AG04449 (cell line): ENCODE measurements around the gene LMTK3.

Experiments
- CTCF ChIA-PET: fragments of 350-600 bp; formaldehyde crosslinking; extraction: SDS; loops from one replicate; lab custom pipeline; 2021; ENCODE audit warnings: antibody characterized with exemption; lab: Yijun Ruan, JAX
- POLR2A ChIA-PET: fragments of 400-600, 350-600 bp; formaldehyde crosslinking; extraction: SDS; loops from one replicate; lab custom pipeline; 2020; ENCODE audit warnings: antibody characterized with exemption, inconsistent platforms; lab: Yijun Ruan, JAX
- DNase-seq: peaks from one replicate; pipeline ENCODE4 v3.0.0-alpha.2; 2010; ENCODE audit warnings: low read depth, low spot score
- H3K4me3 ChIP-seq: 2 replicates; pipeline ENCODE4 v1.5.1; 2011; ENCODE audit warnings: low read depth, mild to moderate bottlenecking, control low read depth, low read length
- TF ChIP-seq, protein P1 (sequence below): IDR thresholded peaks from one replicate; pipeline ENCODE4 v1.5.1; 2011; ENCODE audit warnings: mild to moderate bottlenecking, moderate library complexity, low read length, control low read depth, inconsistent platforms; ENCODE audit not compliant: insufficient read depth; ENCODE audit errors: missing control alignments

LMTK3 gene

DNA sequence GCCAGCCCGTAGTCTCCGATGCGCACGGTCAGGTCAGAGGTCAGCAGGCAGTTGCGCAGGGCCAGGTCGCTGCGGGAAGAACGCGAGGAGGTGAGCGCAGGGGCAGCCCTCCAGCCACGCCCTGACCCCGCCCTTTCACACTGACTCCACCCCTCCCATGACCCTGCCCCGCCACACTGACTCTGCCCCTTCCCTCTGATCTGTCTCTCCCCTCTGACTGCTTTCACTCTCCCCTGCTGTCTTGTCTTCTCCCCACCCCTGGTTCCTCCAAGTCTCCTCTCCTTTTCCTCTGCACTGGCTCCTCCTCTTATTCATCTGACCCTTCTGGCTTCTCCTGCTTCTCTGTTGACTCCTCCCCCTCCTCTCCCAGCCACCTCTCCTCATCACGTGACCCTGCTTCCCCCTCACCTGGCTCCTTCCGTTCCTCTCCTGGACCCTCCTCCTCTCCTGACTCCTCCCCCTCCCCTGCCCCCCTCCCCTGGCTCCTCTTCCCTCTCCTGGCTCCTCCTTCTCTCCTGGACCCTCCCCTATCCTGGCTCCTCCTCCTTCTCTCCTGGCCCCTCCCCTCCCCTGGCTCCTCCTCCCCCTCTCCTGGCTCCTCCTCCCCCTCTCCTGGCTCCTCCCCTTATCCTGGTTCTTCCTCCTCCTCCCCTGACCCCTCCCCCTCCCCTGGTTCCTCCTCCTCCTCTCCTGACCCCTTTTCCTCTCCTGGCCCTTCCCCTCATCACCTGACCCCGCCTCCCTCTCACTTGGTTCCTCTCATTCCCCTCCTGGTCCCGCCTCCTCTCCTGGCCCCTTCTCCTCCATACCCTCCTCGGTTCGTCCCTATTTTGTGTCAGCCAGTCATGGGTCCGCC, 9.9 kb downstream of the LMTK3 start:
- H3K4me3 ChIP-seq: no peak overlapping the region
- POLR2A ChIA-PET: no interaction called here

DNA sequence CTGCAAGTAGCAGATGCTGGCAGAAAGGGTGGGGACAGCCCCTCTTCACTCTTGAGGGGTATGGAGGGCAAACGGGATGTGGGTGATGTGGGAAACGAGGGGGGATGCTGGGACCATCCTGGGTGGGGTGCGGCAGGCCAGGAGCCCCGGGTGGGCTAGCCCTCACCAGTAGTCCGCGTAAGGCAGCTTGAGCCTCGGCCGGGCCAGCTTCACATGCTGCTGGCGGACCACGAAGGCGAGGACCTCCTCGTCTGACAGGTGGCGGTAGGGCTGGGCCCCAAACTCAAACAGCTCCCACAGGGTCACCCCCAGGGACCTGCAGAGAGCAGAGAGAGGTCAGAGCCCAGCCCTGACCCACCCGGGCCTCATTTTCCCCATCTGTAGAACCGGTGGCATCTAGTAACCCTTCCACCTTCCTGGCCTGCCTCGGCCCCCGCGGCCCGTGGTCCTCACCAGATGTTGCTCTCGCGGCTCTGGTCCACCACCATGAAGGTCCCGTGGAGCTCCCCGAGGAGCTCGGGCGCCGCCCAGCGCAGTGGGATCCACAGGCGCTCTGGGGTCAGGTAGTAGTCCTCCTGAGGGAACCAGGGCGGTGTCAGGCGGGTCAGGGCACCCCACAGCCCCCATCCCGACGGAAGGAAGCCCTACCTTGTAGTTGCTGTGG, 10.7 kb downstream of the LMTK3 start:
- no peak overlapping the region for H3K4me3 ChIP-seq
- TF ChIP-seq, protein P1, sequence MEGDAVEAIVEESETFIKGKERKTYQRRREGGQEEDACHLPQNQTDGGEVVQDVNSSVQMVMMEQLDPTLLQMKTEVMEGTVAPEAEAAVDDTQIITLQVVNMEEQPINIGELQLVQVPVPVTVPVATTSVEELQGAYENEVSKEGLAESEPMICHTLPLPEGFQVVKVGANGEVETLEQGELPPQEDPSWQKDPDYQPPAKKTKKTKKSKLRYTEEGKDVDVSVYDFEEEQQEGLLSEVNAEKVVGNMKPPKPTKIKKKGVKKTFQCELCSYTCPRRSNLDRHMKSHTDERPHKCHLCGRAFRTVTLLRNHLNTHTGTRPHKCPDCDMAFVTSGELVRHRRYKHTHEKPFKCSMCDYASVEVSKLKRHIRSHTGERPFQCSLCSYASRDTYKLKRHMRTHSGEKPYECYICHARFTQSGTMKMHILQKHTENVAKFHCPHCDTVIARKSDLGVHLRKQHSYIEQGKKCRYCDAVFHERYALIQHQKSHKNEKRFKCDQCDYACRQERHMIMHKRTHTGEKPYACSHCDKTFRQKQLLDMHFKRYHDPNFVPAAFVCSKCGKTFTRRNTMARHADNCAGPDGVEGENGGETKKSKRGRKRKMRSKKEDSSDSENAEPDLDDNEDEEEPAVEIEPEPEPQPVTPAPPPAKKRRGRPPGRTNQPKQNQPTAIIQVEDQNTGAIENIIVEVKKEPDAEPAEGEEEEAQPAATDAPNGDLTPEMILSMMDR: no peak
- no peak for DNase-seq
- ChIA-PET CTCF (interaction anchor here (0.6 to 1.7 kb wide), 6 partner anchors 66 to 107 kb away, joined by 3 to 8 read pairs (median 4); no protein-coding TSS in a partner anchor), POLR2A (no interaction called here)

More for the DNA sequence above, 9.9 kb downstream of the LMTK3 start:
- TF ChIP-seq, protein P1: no peak
- no peak for DNase-seq
- CTCF ChIA-PET: interaction anchor here (0.6 to 1.7 kb wide), 9 partner anchors 65 to 106 kb away, joined by 3 to 8 read pairs (median 4); no protein-coding TSS in a partner anchor

DNA sequence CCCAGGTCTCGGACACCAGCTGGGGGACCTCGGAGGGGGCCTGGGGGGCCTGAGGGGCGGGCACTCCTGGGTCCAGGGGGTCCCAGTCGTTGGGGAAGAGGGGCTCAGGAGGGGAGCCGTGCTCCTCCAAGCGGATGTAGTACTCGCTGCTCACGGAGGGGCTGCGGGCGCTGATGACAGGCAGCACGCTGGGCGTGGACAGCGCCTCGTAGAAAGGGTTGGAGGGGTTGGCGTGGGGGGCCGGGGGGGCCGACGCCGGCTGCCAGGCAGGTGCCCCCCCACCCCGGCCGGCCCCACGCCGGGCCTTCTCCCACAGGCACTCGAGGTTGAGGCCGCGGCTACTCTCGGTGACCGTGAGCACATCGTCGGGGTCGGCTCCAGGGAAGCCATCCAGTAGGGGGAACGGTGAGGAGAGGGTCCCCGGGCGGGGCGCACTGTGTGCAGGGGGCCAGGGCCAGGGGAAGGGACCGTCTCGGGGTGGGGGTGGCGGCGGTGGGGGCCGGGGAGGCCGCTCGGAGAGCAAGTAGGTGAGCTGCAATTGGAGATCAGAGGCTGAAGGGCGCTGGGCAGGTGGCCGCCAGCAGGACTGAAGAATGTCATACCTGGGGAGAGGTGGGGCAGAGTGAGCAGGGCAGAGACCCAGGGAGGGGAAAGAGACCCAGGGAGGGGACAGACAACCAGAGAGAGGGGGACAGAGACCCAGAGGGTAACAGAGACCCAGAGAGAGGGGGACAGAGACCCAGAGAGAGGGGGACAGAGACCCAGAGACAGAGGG, 12.1 kb downstream of the LMTK3 start:
- TF ChIP-seq, protein P1: no peak
- DNase-seq: no peak
- POLR2A ChIA-PET: no interaction called here
- H3K4me3 ChIP-seq: no peak overlapping the region
- CTCF ChIA-PET: interaction anchor here (0.7 kb wide), 1 partner anchor 10 kb away, joined by 3 read pairs; no protein-coding TSS in a partner anchor

DNA sequence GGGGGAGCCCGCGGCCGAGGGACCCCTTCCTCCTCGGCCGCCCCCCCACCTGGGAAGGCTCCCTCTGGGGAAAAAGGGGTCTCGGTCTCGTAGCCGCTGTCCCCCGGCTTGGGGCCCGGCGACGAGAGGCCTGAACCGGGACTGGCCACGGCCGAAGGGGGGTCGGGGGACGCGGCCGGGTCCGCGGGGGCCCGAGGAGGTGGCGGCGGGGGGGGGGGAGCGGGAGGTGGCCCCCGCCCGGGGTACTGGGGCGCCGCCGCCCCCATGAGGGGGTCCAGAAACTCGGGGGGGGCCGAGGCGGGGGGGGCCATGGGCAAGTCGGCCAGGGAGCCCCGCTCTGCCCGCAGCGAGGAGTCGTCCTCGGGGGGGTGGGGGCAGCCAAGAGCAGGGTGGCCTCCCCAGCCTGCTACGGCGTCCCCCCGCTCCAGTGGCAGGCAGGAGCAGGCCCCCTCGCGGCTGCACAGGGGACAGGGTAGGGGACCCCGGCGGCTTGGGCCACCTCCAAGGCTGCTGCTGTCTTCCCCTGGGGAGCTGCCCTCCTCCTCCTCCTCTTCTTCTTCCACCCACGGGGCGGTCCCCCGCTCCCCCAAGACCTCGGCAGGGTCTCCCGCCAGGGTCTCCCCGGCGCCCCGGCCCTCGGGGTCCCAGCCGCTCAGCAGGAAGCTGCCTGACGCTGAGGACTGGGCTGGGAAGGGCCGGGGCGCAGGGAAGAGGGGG, 12.9 kb downstream of the LMTK3 start:
- ChIA-PET POLR2A (no interaction called here), CTCF (interaction anchor here (0.7 to 6.3 kb wide), 3 partner anchors 8 to 9 kb away, joined by 3 to 39 read pairs (median 3); no protein-coding TSS in a partner anchor)
- TF ChIP-seq, protein P1: no peak
- no peak overlapping the region for H3K4me3 ChIP-seq
- DNase-seq: no peak

DNA sequence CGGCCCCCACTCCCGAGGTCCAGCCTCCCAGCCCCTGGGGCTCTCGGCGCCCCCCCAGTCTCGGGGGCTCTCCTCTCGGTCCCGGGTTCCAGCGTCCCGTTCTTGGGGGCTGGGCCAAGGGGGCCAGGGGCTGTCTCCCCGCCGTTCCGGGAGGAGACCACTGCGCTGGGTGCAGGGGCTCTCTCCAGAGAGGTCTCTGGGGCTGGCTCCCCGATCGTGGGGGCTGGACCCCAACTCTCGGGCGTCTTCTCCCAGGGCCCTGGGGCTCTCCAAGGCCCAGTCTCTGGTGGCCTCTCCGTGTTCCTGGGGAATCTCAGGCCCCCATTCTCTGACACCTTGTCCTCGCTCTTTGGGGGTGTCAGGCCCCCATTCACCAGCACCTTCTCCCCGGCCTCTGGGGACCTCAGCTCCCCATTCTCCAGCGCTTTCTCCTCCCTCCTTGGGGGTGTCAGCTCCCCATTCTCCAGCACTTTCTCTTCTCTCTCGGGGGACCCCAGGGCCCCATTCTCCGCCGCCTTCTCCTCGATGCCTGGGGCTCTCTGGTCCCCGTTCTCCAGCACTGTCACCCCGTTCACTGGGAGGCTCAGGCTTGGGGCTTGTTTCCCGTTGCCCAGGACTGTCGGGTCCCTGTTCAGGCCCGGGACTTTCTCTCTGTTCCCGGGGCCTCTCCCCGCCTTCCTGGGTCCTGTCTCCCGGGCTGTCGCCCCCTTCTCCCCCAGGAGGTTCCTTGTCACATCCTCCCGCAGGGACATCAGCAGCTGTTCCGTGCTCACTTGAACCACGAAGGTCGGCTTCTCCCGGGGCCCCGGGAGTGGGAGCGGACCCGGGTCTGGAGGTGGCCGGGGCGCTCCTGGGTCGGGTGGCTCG, 13.7 kb downstream of the LMTK3 start:
- DNase-seq: no peak
- TF ChIP-seq, protein P1: no peak
- no peak overlapping the region for H3K4me3 ChIP-seq
- POLR2A ChIA-PET: no interaction called here
- CTCF ChIA-PET: interaction anchor here (1.3 to 12.1 kb wide), 3 partner anchors 8 to 87 kb away, joined by 3 to 392 read pairs (median 39); no protein-coding TSS in a partner anchor
